GM04504 (cell line): ENCODE results near the gene LEAP2.
"Not testable (repeated sequence)": the region's sequence is repeated elsewhere in the genome, so short reads cannot be mapped to it uniquely, and the experiment has no call there.

Experiments
- DNase-seq: peaks from one replicate; pipeline ENCODE4 v3.0.0-alpha.2; 2012; ENCODE audit warnings: low read depth

Gene LEAP2

DNA sequence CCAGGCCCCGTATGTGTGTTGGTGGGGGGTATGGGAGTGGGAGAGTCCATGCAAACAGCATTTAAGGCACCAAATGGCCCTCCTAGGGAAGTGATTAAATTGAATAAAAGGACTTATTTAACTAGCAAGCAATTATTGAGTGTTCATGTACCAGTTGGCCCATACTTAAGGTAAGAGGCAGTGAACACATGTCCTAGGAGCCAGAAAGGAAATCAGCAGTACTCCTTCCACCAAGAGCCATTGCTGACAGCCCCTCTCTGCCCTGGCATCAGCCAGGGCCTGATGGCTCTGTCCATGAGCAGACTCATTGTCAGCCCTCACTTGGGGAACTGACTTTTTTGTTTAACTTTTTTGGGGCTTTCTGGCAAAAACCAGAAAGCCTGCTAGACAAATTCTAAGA, 32.6 kb upstream of the LEAP2 start:
- no peak for DNase-seq

DNA sequence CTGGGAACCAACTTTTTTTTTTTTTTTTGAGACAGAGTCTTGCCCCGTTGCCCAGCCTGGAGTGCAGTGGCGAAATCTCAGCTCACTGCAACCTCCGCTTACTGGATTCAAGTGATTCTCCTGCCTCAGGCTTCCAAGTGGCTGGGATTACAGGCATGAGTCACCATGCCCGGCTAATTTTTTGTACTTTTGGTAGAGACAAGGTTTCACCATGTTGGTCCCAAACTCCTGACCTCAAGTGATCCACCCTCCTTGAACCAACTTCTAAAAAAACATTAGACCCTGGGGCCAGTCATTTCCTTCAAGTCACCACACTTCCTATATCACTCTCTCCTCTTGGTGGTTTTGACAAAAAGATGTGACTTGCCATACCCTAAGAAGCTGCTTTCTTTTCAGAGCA, 32.2 kb upstream of the LEAP2 start:
- no peak for DNase-seq

- no peak for DNase-seq
Measured at GRCh38 chr5:132848270-132848669, 25.2 kb upstream of the LEAP2 start.

DNA sequence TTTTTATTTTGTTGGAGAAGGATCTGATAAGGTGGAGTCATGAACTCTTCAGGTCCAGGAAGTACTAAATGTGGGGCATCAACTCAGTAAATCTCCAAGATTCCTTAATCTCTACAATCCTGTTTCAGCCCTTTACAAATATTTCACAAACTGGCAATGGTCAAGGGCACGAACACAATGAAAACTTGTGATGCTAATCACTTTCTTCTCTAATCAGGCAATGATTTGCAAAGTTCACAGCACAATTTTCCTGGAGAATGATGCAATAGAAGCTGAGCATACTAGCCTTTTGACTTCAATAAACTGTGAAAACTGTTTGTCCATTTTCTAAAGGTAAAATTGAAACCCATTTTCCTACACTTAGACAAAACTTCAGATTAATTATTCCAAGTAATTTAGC, 24.1 kb upstream of the LEAP2 start:
- DNase-seq: no peak

- DNase-seq: no peak
Measured at GRCh38 chr5:132850066-132850465, 23.4 kb upstream of the LEAP2 start.

DNA sequence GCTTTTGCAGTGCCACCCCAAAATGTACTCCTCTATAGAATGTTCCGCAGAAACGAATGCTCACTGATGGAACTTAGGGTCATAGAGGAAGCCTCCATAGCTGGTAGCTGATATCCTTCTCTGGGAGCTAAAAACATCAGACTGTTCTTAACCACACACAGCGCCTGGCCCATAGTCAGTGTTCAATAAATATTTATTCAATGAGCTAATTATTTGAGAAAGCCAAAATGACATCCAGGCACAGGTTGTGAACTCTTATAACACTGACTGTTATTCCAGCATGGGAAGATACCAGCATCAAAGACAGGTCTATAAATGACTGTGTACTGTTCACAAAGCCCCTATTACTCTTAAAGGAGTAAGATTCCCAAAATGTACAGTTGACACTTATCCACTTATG, 20.1 kb upstream of the LEAP2 start:
- no peak for DNase-seq

DNA sequence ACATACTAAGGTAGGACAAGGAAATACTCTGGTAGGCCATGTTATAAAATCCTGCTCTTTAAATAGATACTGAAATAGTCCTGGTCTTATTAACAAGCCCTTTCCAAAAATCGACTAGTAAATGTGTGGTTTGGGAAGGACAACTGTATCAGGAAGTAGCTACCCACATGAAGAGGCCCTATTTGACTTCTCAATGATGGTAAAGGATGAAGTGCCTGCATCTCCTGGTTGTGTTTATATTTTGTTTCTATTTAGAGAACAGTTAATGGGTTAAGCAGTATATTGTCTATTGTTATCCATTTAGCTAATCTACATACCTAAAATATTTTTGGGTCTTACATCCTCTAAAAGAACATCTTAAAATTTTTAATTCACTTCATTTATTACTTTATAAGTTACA, 19.7 kb upstream of the LEAP2 start:
- DNase-seq: no peak

DNA sequence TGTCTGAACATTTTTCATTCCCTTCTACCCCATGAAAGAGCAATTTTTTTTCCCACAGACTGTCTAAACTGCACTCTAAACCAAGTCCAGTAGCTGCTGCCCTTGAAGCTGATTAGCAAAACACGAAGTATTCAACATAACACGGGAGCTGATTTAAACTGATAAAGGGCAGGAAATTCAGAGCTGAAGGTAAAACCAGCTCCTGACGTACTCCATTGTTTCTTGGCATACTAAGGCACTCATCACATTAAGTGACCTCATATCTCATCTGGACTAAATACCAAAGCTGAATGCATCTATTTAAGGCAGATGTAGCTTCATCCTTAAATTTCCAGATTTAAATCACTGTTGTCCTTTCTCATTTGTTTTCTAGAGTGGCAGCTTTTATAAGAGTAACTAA, 19.2 kb upstream of the LEAP2 start:
- no peak for DNase-seq

DNA sequence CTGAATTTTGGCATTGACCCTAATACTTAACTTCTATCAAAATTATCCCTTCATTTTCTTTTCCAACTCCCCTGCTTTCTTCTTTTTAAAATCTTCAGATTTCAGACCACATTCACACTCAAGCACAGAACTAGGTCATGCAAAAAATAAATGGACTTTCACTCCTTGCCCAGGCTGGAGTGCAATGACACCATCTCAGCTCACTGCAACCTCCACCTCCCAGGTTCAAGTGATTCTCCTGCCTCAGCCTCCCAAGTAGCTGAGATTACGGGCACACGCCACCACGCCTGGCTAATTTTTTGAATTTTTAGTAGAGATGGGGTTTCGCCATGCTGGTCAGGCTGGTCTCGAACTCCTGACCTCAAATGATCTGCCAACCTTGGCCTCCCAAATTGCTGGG, 18.5 kb upstream of the LEAP2 start:
- DNase-seq: not testable (repeated sequence)

DNA sequence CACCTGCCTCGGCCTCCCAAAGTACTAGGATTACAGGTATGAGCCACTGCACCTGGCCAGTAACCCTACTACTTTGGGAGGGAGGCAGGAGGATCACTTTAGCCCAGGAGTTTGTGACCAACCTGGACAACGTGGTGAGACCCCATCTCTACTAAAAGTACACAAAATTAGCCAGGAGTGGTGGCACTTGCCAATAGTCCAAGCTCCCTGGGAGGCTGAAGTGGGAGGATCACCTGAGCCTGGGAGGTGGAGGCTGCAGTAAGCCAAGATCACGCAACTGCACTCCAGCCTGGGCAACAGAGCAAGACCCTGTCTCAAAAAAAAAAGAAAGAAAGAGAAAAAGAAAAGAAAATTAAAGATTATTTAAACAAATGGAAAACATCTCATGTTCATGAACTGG, 17.5 kb upstream of the LEAP2 start:
- DNase-seq: no peak

DNA sequence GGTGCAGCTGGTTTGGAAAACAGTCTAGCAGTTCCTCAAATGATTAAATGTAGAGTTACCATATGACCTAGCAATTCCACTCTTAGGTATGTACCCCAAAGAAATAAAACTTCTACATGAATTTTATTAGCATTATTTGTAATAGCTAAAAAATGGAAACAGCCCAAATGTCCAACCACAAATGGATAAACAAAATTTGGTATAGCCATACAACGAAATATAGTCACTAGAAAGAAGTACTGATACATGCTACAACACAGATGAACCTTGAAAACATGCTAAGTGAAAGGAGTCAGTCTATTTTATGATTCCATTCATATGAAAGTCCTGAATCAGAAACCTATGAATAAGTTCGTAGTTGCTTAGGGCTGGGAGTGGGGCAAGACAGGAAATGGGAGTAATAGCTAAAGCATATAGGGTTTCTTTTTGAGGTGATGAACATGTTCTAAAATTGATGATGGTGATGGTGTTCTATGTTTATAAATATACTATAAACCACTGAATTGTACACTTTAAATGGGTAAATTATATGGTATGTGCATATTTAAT, 13.5 kb upstream of the LEAP2 start:
- no peak for DNase-seq

- DNase-seq: no peak
Measured at GRCh38 chr5:132860742-132861141, 12.7 kb upstream of the LEAP2 start.

DNA sequence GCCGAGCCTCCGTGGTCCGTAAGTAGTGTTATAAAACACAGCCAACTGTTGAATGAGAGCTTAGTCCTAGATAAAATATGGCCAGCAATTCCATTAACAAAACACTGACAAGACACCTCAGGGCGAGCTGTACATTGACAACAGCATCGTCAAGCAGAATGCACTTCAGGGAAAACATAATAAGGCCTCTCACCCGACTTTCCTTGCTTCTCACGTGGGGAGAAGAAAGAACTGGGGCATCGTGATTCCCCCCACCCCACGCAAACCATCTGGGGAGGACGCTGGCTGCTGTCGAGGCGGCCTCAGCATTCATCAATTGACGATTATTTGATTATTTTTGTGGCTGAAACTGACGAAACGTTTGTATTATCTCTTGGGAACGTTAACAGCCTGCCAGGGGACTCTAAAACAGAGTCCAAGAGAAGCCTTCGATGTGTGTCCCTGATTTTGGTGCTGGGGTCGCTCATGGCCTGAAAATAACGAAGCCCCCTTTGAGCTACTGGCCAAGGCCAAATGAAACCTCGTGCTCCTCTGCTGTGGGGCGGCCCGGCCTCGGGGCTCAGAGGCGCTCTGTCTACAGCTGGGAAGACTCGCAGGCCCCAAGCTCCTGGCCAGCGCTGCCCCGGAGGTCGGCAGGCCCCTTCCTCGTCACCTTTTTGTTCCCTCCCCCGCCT, 7.7 kb upstream of the LEAP2 start:
- no peak for DNase-seq

DNA sequence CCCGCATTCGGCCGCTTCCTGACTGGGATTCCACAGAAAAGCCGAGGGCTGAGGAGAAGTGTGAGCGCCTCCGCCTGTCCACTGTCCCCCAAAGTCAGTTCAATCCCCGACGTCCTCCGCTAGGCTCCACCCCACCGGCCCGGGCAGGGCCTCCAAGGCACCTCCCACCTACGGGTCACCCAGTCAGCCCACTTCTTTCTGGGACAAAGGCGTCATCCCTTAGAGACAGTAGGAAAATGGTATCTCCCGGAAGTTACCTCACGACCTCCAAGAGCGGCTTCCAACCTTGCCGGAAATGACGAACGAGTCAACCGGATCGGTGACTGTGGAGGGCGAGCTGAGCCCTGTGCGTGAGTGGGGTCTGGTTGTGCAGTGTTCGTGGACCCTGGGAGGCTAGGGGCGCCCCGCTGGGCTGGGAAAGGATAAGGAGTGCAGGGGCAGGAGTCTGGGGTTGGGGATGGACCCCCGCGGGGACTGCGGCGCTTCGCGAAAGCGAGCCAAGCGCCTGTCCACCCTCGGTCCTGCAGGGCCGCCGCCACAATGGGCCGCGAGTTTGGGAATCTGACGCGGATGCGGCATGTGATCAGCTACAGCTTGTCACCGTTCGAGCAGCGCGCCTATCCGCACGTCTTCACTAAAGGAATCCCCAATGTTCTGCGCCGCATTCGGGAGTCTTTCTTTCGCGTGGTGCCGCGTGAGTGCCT, 7.0 kb upstream of the LEAP2 start, which contains the start of the genes GDF9 and UQCRQ:
TSS of gene GDF9 (minus strand) at position 128 of the 704 bp plus-strand sequence. CDS start 1,936 bp downstream, outside the sequence.
TSS of gene UQCRQ (plus strand) at position 301 of the 704 bp plus-strand sequence. CDS start at position 541, 240 bp downstream.
- peak; percentile 99 for DNase-seq

DNA sequence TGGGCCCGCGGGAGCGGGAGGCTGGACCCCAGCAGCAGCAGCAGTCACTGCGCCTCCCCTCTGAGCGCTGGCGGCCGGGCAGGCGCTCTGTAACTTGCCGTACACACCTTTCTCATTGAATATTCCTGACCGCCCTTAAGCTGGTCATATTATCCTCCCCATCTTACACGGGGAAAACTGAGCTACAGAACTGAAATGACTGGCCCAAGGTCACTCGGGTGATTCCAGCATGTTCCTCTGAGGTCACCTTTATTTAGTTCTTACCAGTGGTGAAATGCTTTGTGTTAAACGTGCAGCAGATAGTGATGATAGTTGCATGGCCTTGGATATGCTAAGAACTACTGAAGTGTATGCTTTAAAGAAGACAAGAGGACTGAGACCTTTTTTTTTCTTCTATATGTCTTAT, 6.4 kb upstream of the LEAP2 start:
- no peak for DNase-seq

GRCh38 chr5:132868754-132869153, 4.7 kb upstream of the LEAP2 start:
- DNase-seq: no peak

- no peak for DNase-seq
Measured at GRCh38 chr5:132870801-132871200, 2.7 kb upstream of the LEAP2 start.

DNA sequence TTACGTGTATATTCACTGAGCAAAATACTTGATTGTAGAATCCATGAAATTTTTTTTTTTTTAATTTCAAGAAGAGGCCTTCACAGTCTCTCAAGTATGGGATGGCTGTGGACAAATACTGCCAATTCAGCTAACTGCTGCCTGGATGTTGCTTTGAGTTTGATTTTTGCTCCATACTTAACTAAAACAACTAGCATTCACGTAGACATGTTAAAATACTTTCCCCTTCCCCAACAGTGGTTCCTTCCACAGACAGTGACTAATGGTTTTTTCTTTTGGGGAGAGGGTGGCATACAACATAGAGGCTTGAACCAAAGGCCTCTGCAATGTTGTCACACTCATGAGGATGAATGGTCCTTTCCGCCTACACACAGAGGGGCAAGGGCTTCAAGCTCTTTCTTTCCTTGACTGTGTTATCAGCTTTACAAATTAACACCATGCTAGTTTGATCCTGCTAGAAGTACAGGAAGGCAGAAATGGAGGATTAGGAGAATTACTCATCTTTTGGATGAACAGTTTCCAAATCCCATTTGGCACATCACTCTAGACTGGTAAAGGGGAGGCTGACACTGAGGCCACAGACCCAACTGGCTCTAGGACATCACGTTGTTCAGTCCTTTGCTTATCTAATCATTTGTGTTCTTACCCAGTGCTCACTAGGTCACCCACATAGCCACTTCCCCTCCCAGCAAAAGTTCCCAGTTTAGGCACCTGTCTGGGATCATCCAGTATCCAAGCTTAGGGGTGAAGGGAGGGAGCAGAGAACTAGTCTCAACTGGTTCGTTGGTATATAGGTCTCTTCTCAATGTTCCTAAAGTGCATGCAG, 1.8 kb upstream of the LEAP2 start:
- DNase-seq: no peak

GRCh38 chr5:132872788-132873118, 715 bp upstream of the LEAP2 start:
- no peak for DNase-seq

GRCh38 chr5:132873930-132874271, 433 bp downstream of the LEAP2 start:
- DNase-seq: no peak

GRCh38 chr5:132876020-132876759, 2.7 kb downstream of the LEAP2 start:
- DNase-seq: no peak

DNA sequence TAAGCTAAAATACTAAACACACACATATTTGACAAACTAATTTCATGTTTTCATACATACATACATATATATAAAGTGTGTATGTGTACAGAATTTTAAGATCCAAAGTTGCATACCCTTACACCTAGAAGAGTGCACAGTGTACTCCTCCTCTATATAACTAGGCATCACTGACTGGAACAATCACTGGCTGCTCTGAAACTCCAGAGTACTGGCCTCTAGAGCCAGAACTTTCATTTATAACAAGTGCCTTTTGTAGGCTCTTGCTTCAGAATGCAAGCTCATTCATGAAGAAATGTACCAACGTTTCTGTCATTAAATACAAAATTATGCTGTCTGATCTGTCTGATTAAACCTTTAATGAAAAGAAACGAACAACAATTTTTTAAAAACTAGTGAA, 4.0 kb downstream of the LEAP2 start:
- DNase-seq: no peak
